IMR-90 (cell line): ENCODE data around the gene KBTBD12. TPM values are rescaled to one million over a fixed set of nuclear protein-coding genes. Genes with fewer than 3 reads are reported as not detected.

Experiments
- ATAC-seq: fragments of 200-7000 bp; cut with Tn5 transposase; 2 replicates; pipeline ENCODE4 v1.9.1; 2020; ENCODE audit warnings: low read depth, mild to moderate bottlenecking, moderate library complexity
- BruUV-seq: library from RNA; stranded (reverse); fragments of 400-500 nt; replicated peaks from 2 replicates; lab custom pipeline; 2021; lab: Mats Ljungman, UMichigan
- CTCF ChIA-PET: fragments of 300-600 bp; formaldehyde crosslinking; extraction: SDS; loops from one replicate; lab custom pipeline; 2021; ENCODE audit warnings: antibody characterized with exemption; lab: Yijun Ruan, JAX
- POLR2A ChIA-PET: fragments of 300-600 bp; sonication (Branson Sonifier 250); formaldehyde crosslinking; loops from one replicate; lab custom pipeline; 2022; ENCODE audit warnings: antibody characterized with exemption; ENCODE audit not compliant: unreplicated experiment; lab: Charles Lee
- DNase-seq: peaks from one replicate; pipeline ENCODE4 v3.0.0; 2013
- H2AFZ ChIP-seq: replicated peaks from 2 replicates; pipeline ENCODE3; 2013; ENCODE audit warnings: low read length, mild to moderate bottlenecking; ENCODE audit not compliant: poor library complexity
- H2AK5ac ChIP-seq: 2 replicates; pipeline ENCODE4 v1.6.1; 2013; ENCODE audit warnings: low read depth, low read length, inconsistent platforms
- H2AK9ac ChIP-seq: replicated peaks from 2 replicates; pipeline ENCODE3; 2013; ENCODE audit warnings: mild to moderate bottlenecking, low read depth, low read length, moderate library complexity; ENCODE audit not compliant: poor library complexity
- H2BK120ac ChIP-seq: 2 replicates; pipeline ENCODE4 v1.6.1; 2013; ENCODE audit warnings: low read depth, low read length, inconsistent platforms
- H2BK15ac ChIP-seq: 3 replicates; pipeline ENCODE4 v1.6.1; 2013; ENCODE audit warnings: low read depth, low read length, inconsistent platforms
- H2BK20ac ChIP-seq: 2 replicates; pipeline ENCODE4 v1.6.1; 2013; ENCODE audit warnings: low read depth, mild to moderate bottlenecking, inconsistent platforms, low read length, moderate library complexity
- H2BK5ac ChIP-seq: 2 replicates; pipeline ENCODE4 v1.6.1; 2013; ENCODE audit warnings: mild to moderate bottlenecking, low read depth, low read length, inconsistent platforms; ENCODE audit not compliant: poor library complexity, severe bottlenecking
- H3K14ac ChIP-seq: replicated peaks from 2 replicates; pipeline ENCODE4 v1.6.1; 2013; ENCODE audit warnings: low read depth, low read length, inconsistent platforms
- H3K18ac ChIP-seq: 2 replicates; pipeline ENCODE4 v1.6.1; 2013; ENCODE audit warnings: low read depth, low read length, control low read depth
- H3K23ac ChIP-seq: 2 replicates; pipeline ENCODE4 v1.6.1; 2013; ENCODE audit warnings: low read depth, low read length, inconsistent platforms
- H3K27ac ChIP-seq: 2 replicates; pipeline ENCODE4 v1.5.1; 2013; ENCODE audit warnings: mild to moderate bottlenecking, control low read depth, low read length; ENCODE audit not compliant: insufficient read depth
- H3K27me3 ChIP-seq: 2 replicates; pipeline ENCODE4 v1.6.1; 2013; ENCODE audit warnings: low read length; ENCODE audit not compliant: control insufficient read depth, insufficient read depth
- H3K36me3 ChIP-seq: 2 replicates; pipeline ENCODE4 v1.6.1; 2013; ENCODE audit warnings: low read length, mixed read lengths; ENCODE audit not compliant: control insufficient read depth, insufficient read depth
- H3K4ac ChIP-seq: 2 replicates; pipeline ENCODE4 v1.6.1; 2013; ENCODE audit warnings: low read depth, low read length, inconsistent platforms
- H3K4me1 ChIP-seq: 2 replicates; pipeline ENCODE4 v1.6.1; 2013; ENCODE audit warnings: low read length, mixed read lengths; ENCODE audit not compliant: control insufficient read depth, insufficient read depth
- H3K4me2 ChIP-seq: 2 replicates; pipeline ENCODE4 v1.6.1; 2013; ENCODE audit warnings: low read depth, mild to moderate bottlenecking, control low read depth, low read length, moderate library complexity
- H3K4me3 ChIP-seq: 2 replicates; pipeline ENCODE4 v1.5.1; 2013; ENCODE audit warnings: low read depth, mild to moderate bottlenecking, control low read depth, low read length, moderate library complexity; ENCODE audit not compliant: insufficient read depth
- H3K56ac ChIP-seq: 2 replicates; pipeline ENCODE4 v1.6.1; 2013; ENCODE audit warnings: low read length, inconsistent platforms; ENCODE audit not compliant: insufficient read depth; ENCODE audit errors: extremely low read depth
- H3K79me1 ChIP-seq, 2 experiments: 2 replicates each; pipeline ENCODE4 v1.6.1; 2013; ENCODE audit warnings: low read length in 2 of 2, inconsistent platforms in 1 of 2, low read depth in 1 of 2
- H3K9ac ChIP-seq: 2 replicates; pipeline ENCODE4 v1.6.1; 2013; ENCODE audit warnings: low read depth, low read length, control low read depth
- H3K9me1 ChIP-seq: 2 replicates; pipeline ENCODE4 v1.6.1; 2013; ENCODE audit warnings: low read length, inconsistent platforms; ENCODE audit not compliant: insufficient read depth
- H3K9me3 ChIP-seq: 2 replicates; pipeline ENCODE4 v1.6.1; 2013; ENCODE audit warnings: low read length; ENCODE audit not compliant: control insufficient read depth, insufficient read depth
- H4K20me1 ChIP-seq: 2 replicates; pipeline ENCODE4 v1.6.1; 2013; ENCODE audit warnings: low read length, inconsistent platforms; ENCODE audit not compliant: insufficient read depth
- H4K5ac ChIP-seq: 2 replicates; pipeline ENCODE4 v1.6.1; 2013; ENCODE audit warnings: mild to moderate bottlenecking, low read depth, low read length, control low read depth
- H4K8ac ChIP-seq, 2 experiments: 2 replicates each; pipeline ENCODE4 v1.6.1; 2013; ENCODE audit warnings: low read depth in 2 of 2, low read length in 2 of 2, control low read depth in 1 of 2, inconsistent platforms in 1 of 2
- H4K91ac ChIP-seq: 2 replicates; pipeline ENCODE4 v1.6.1; 2013; ENCODE audit warnings: low read depth, low read length, inconsistent platforms; ENCODE audit not compliant: insufficient read depth
- BHLHE40 ChIP-seq: fragments of 150-350 bp; IDR thresholded peaks from 2 replicates; pipeline ENCODE4 v1.6.1; 2016; ENCODE audit warnings: mild to moderate bottlenecking, low read depth, low read length
- CEBPB ChIP-seq: IDR thresholded peaks from 2 replicates; pipeline ENCODE4 v1.6.1; 2012; ENCODE audit warnings: low read depth, low read length, improper control_type of control experiment
- CHD1 ChIP-seq: IDR thresholded peaks from 2 replicates; pipeline ENCODE4 v1.6.1; 2012; ENCODE audit warnings: low read depth, low read length, improper control_type of control experiment
- CTCF ChIP-seq: conservative IDR thresholded peaks from 2 replicates; pipeline ENCODE4 v1.5.1; 2012; ENCODE audit warnings: mild to moderate bottlenecking, low read depth, low read length, improper control_type of control experiment
- ELK1 ChIP-seq: fragments of 150-350 bp; IDR thresholded peaks from 2 replicates; pipeline ENCODE4 v1.6.1; 2016; ENCODE audit warnings: low read depth, mild to moderate bottlenecking, low read length, moderate library complexity, borderline replicate concordance
- FOS ChIP-seq: fragments of 150-350 bp; IDR thresholded peaks from 2 replicates; pipeline ENCODE4 v1.6.1; 2016; ENCODE audit warnings: low read depth, low read length
- MAFK ChIP-seq: IDR thresholded peaks from 2 replicates; pipeline ENCODE4 v1.6.1; 2012; ENCODE audit warnings: low read depth, low read length, improper control_type of control experiment
- MAZ ChIP-seq: IDR thresholded peaks from 2 replicates; pipeline ENCODE4 v1.6.1; 2012; ENCODE audit warnings: low read depth, mild to moderate bottlenecking, low read length, improper control_type of control experiment, moderate library complexity, borderline replicate concordance
- MXI1 ChIP-seq: IDR thresholded peaks from 2 replicates; pipeline ENCODE4 v1.6.1; 2012; ENCODE audit warnings: low read depth, mild to moderate bottlenecking, low read length, moderate library complexity, borderline replicate concordance
- NFE2L2 ChIP-seq: fragments of 150-350 bp; IDR thresholded peaks from 2 replicates; pipeline ENCODE4 v1.6.1; 2016; ENCODE audit warnings: low read depth, mild to moderate bottlenecking, low read length
- POLR2A ChIP-seq: IDR thresholded peaks from 2 replicates; pipeline ENCODE4 v1.6.1; 2012; ENCODE audit warnings: mild to moderate bottlenecking, low read depth, low read length
- RAD21 ChIP-seq: IDR thresholded peaks from 2 replicates; pipeline ENCODE4 v1.6.1; 2012; ENCODE audit warnings: low read length, improper control_type of control experiment
- RCOR1 ChIP-seq: IDR thresholded peaks from 2 replicates; pipeline ENCODE4 v1.6.1; 2012; ENCODE audit warnings: mild to moderate bottlenecking, low read length, improper control_type of control experiment; ENCODE audit not compliant: insufficient replicate concordance
- RFX5 ChIP-seq: IDR thresholded peaks from 2 replicates; pipeline ENCODE4 v1.8.0; 2012; ENCODE audit warnings: low read depth, mild to moderate bottlenecking, low read length, moderate library complexity
- SMC3 ChIP-seq: fragments of 150-350 bp; IDR thresholded peaks from 2 replicates; pipeline ENCODE4 v1.6.1; 2016; ENCODE audit warnings: low read depth, mild to moderate bottlenecking, antibody characterized with exemption, low read length, moderate library complexity
- USF2 ChIP-seq: fragments of 150-350 bp; IDR thresholded peaks from 2 replicates; pipeline ENCODE4 v1.6.1; 2017; ENCODE audit warnings: mild to moderate bottlenecking, antibody characterized with exemption, low read length, low read depth
- dilution Hi-C: fragments of 300-500 bp; cut with HindIII; formaldehyde crosslinking; loops from one replicate; pipeline ENCODE4 v1.14.3; 2018; ENCODE audit warnings: low sequenced_read_pairs; ENCODE audit not compliant: unreplicated experiment
- in situ Hi-C: fragments of 300-500 bp; cut with MboI; formaldehyde crosslinking; loops from 3 replicates; pipeline ENCODE4 v1.14.3; 2019; ENCODE audit warnings: low sequenced_read_pairs, inconsistent platforms, mixed read lengths
- intact Hi-C: fragments of 100-400 bp; cut with micrococcal nuclease; formaldehyde crosslinking; loops from 2 replicates; pipeline ENCODE4 v1.10.0; 2022
- polyA plus RNA-seq, 3 experiments: library from polyadenylated mRNA; depleted of rRNA; stranded (reverse); fragments of >200 nt; gene quantifications; 2 replicates each; pipeline ENCODE4 v1.2.3, GENCODE V29; 2012; ENCODE audit warnings: low replicate concordance in 1 of 3
- total RNA-seq: library from RNA; depleted of rRNA; stranded (reverse); fragments of >200 nt; gene quantifications from 2 replicates; pipeline ENCODE4 v1.2.3, GENCODE V29; 2012

The KBTBD12 gene
- total and polyA plus RNA-seq, 2 of the 4 experiments (the other 2 are of a cell fraction), result not detected

- Histone ChIP-seq H2BK15ac (no peak overlapping the region), H3K23ac (no peak overlapping the region), H3K4me3 (no peak overlapping the region), H2BK120ac (no peak overlapping the region), H2AK5ac (no peak overlapping the region), H3K56ac (no peak overlapping the region), H3K4me2 (no peak overlapping the region), H3K27me3 (peaks cover 28% of the 10 kb centered on the region), H2BK5ac (no peak overlapping the region), H2BK20ac (no peak overlapping the region), H4K91ac (no peak overlapping the region), H3K36me3 (no peaks in the 10 kb centered on the region), H4K20me1 (no peaks in the 10 kb centered on the region), H3K18ac (no peak overlapping the region), H3K4me1 (no peaks in the 10 kb centered on the region), H3K9me3 (no peaks in the 10 kb centered on the region), H2AK9ac (no peak overlapping the region), H4K8ac (no peak overlapping the region), H3K27ac (no peak overlapping the region), H3K14ac (no peak overlapping the region), H2AFZ (no peak overlapping the region), H4K5ac (no peak overlapping the region), H3K4ac (no peak overlapping the region), H3K9me1 (no peaks in the 10 kb centered on the region), H3K79me1 (no peaks in the 10 kb centered on the region), H3K9ac (no peak overlapping the region)
- ChIA-PET POLR2A (no interaction called here), CTCF (interaction anchor here (0.8 kb wide), 1 partner anchor 16 kb away, joined by 4 read pairs; no protein-coding TSS in a partner anchor)
- BruUV-seq, result no TSS peak
- dilution Hi-C loops (no loop called here), intact Hi-C loops (no loop called here), in situ Hi-C loops (no loop called here)
- DNase-seq (no peak), ATAC-seq (no peak)
- no peak for TF ChIP-seq BHLHE40
- no peak for TF ChIP-seq NFE2L2
- no peak for TF ChIP-seq ELK1
- TF ChIP-seq MAZ, result no peak
- TF ChIP-seq RFX5, result no peak
- no peak for TF ChIP-seq FOS
- TF ChIP-seq USF2, result no peak
- no peak for TF ChIP-seq CHD1
- TF ChIP-seq CTCF, result no peak
- TF ChIP-seq CEBPB, result no peak
- no peak for TF ChIP-seq RCOR1
- no peak for TF ChIP-seq POLR2A
- no peak for TF ChIP-seq MAFK
- TF ChIP-seq RAD21, result no peak
- no peak for TF ChIP-seq SMC3
- TF ChIP-seq MXI1, result no peak
These were observed 47.0 kb upstream of the KBTBD12 start for GRCh38 chr3:127867986-127868385.
